WTC11 (cell line): ENCODE results near the gene REEP1. TPM values are rescaled to one million over a fixed set of nuclear protein-coding genes. Genes with fewer than 3 reads are reported as not detected.

ENCODE experiments used
- ATAC-seq: fragments of 200-7000 bp; cut with Tn5 transposase; 2 replicates; pipeline ENCODE4 v1.10.0; 2021; ENCODE audit warnings: mild to moderate bottlenecking, moderate library complexity
- CTCF ChIA-PET: fragments of 300-600 bp; sonication (Branson Sonifier 250); formaldehyde crosslinking; loops from one replicate; lab custom pipeline; 2021; ENCODE audit warnings: antibody characterized with exemption; lab: Charles Lee
- POLR2A ChIA-PET: fragments of 350-600 bp; sonication (Branson Sonifier 250); formaldehyde crosslinking; loops from one replicate; lab custom pipeline; 2021; ENCODE audit warnings: antibody characterized with exemption; lab: Charles Lee
- DNase-seq: peaks from one replicate; pipeline ENCODE4 v3.0.0; 2021; ENCODE audit warnings: low spot score
- H3K27ac Mint-ChIP-seq: 2 replicates; pipeline ENCODE4 v1.8.0; 2021; ENCODE audit warnings: mixed read lengths
- H3K27me3 Mint-ChIP-seq: 2 replicates; pipeline ENCODE4 v1.8.0; 2021; ENCODE audit warnings: low read depth, mild to moderate bottlenecking, moderate library complexity, mixed read lengths
- H3K36me3 Mint-ChIP-seq: 2 replicates; pipeline ENCODE4 v1.8.0; 2021; ENCODE audit warnings: mixed read lengths
- H3K4me1 Mint-ChIP-seq: 2 replicates; pipeline ENCODE4 v1.8.0; 2022; ENCODE audit warnings: mixed read lengths
- H3K4me3 Mint-ChIP-seq: 2 replicates; pipeline ENCODE4 v1.8.0; 2021; ENCODE audit warnings: mild to moderate bottlenecking, moderate library complexity, mixed read lengths
- H3K9me3 Mint-ChIP-seq: 2 replicates; pipeline ENCODE4 v1.8.0; 2021; ENCODE audit warnings: mixed read lengths
- CBFB ChIP-seq: sonication (generic); formaldehyde crosslinking; IDR thresholded peaks from 2 replicates; pipeline ENCODE4 v1.8.1; 2022; ENCODE audit warnings: mild to moderate bottlenecking, low read depth, missing genetic modification reagents
- CREB1 ChIP-seq: sonication (generic); formaldehyde crosslinking; IDR thresholded peaks from 2 replicates; pipeline ENCODE4 v1.8.0; 2023; ENCODE audit warnings: mild to moderate bottlenecking, missing genetic modification reagents
- ELF4 ChIP-seq: sonication (generic); formaldehyde crosslinking; IDR thresholded peaks from 2 replicates; pipeline ENCODE4 v1.8.1; 2022; ENCODE audit warnings: low read depth, mild to moderate bottlenecking, moderate library complexity, missing genetic modification reagents
- FOXJ3 ChIP-seq: sonication (generic); formaldehyde crosslinking; IDR thresholded peaks from 2 replicates; pipeline ENCODE4 v1.9.0; 2021; ENCODE audit warnings: missing genetic modification reagents, mild to moderate bottlenecking, borderline replicate concordance
- GRHL2 ChIP-seq: fragments of 250-450 bp; sonication (Bioruptor Pico); IDR thresholded peaks from 2 replicates; pipeline ENCODE4 v1.8.0; 2022; ENCODE audit warnings: mild to moderate bottlenecking, moderate library complexity; ENCODE audit not compliant: insufficient replicate concordance, severe bottlenecking
- OVOL2 ChIP-seq: fragments of 250-450 bp; sonication (Bioruptor Pico); IDR thresholded peaks from 2 replicates; pipeline ENCODE4 v1.9.0; 2021; ENCODE audit warnings: mild to moderate bottlenecking, borderline replicate concordance
- RORB ChIP-seq: fragments of 250-450 bp; sonication (Bioruptor Pico); IDR thresholded peaks from 2 replicates; pipeline ENCODE4 v1.9.0; 2021; ENCODE audit warnings: mild to moderate bottlenecking
- TP53 ChIP-seq: sonication (generic); formaldehyde crosslinking; IDR thresholded peaks from 2 replicates; pipeline ENCODE4 v1.8.1; 2023; ENCODE audit warnings: mild to moderate bottlenecking, missing genetic modification reagents
- ZNF263 ChIP-seq: sonication (generic); formaldehyde crosslinking; IDR thresholded peaks from 2 replicates; pipeline ENCODE4 v1.8.1; 2022; ENCODE audit warnings: low read depth, mild to moderate bottlenecking, moderate library complexity, missing genetic modification reagents
- ZNF396 ChIP-seq: fragments of 250-450 bp; sonication (Bioruptor Pico); IDR thresholded peaks from 2 replicates; pipeline ENCODE4 v1.8.0; 2021; ENCODE audit warnings: mild to moderate bottlenecking, moderate library complexity, borderline replicate concordance
- ZNF671 ChIP-seq: fragments of 250-450 bp; sonication (Bioruptor Pico); IDR thresholded peaks from 2 replicates; pipeline ENCODE4 v1.8.0; 2021; ENCODE audit warnings: mild to moderate bottlenecking
- total RNA-seq: library from RNA; stranded (reverse); gene quantifications from 3 replicates; pipeline ENCODE4 v1.2.3, GENCODE V29; 2021
- TF ChIP-seq, protein P1 (sequence below): sonication (generic); formaldehyde crosslinking; IDR thresholded peaks from 2 replicates; pipeline ENCODE4 v1.8.1; 2023; ENCODE audit warnings: mild to moderate bottlenecking, missing genetic modification reagents, borderline replicate concordance
- TF ChIP-seq, protein P2 (sequence below): fragments of 250-450 bp; sonication (Bioruptor Pico); IDR thresholded peaks from 2 replicates; pipeline ENCODE4 v1.9.0; 2021; ENCODE audit warnings: mild to moderate bottlenecking, borderline replicate concordance
- TF ChIP-seq, protein P3 (sequence below): sonication (generic); formaldehyde crosslinking; IDR thresholded peaks from 2 replicates; pipeline ENCODE4 v1.8.1; 2022; ENCODE audit warnings: low read depth, mild to moderate bottlenecking, moderate library complexity, missing genetic modification reagents, borderline replicate concordance
- TF ChIP-seq, protein P4 (sequence below): sonication (generic); formaldehyde crosslinking; IDR thresholded peaks from 2 replicates; pipeline ENCODE4 v1.8.1; 2023; ENCODE audit warnings: mild to moderate bottlenecking, missing genetic modification reagents
- TF ChIP-seq, protein P5 (sequence below): fragments of 250-450 bp; sonication (Bioruptor Pico); IDR thresholded peaks from 2 replicates; pipeline ENCODE4 v2.1.2; 2022; ENCODE audit warnings: mild to moderate bottlenecking, moderate library complexity

Gene REEP1
- total RNA-seq, 1 experiment from 2014 or later = 1.9 TPM

DNA sequence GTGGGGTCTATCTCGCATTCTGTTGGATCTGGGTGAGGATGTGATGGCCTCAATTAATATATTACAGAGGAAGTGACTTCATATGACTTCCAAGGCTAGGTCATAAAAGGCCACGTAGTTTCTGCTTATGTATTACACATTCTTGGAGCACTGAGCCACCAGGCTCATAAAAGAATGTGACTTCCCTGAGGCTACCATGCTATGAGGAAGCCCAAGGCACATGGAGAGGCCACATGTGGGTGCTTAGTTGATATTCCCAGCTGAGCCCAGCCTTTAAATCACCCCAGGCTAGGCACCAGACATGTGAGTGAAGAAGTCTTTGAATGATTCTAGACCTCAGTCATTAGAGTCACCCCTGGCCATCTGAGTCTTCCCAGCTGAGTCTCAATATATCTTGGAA, 13.3 kb upstream of the REEP1 start:
- no peaks in the 10 kb centered on the region for H3K36me3 Mint-ChIP-seq
- CTCF ChIA-PET = no interaction called here
- peaks cover 6% of the 10 kb centered on the region; the same call in 1 of the 2 replicates for H3K9me3 Mint-ChIP-seq
- peaks cover 4% of the 10 kb centered on the region; the same call in 1 of the 2 replicates for H3K4me1 Mint-ChIP-seq
- H3K4me3 Mint-ChIP-seq = no peak overlapping the region
- ATAC-seq (no peak), DNase-seq (no peak)
- POLR2A ChIA-PET = no interaction called here
- no peak overlapping the region for H3K27ac Mint-ChIP-seq
- no peak for TF ChIP-seq ELF4 (CRISPR knock-in tag)
- no peak for TF ChIP-seq TP53
- TF ChIP-seq, protein P1, sequence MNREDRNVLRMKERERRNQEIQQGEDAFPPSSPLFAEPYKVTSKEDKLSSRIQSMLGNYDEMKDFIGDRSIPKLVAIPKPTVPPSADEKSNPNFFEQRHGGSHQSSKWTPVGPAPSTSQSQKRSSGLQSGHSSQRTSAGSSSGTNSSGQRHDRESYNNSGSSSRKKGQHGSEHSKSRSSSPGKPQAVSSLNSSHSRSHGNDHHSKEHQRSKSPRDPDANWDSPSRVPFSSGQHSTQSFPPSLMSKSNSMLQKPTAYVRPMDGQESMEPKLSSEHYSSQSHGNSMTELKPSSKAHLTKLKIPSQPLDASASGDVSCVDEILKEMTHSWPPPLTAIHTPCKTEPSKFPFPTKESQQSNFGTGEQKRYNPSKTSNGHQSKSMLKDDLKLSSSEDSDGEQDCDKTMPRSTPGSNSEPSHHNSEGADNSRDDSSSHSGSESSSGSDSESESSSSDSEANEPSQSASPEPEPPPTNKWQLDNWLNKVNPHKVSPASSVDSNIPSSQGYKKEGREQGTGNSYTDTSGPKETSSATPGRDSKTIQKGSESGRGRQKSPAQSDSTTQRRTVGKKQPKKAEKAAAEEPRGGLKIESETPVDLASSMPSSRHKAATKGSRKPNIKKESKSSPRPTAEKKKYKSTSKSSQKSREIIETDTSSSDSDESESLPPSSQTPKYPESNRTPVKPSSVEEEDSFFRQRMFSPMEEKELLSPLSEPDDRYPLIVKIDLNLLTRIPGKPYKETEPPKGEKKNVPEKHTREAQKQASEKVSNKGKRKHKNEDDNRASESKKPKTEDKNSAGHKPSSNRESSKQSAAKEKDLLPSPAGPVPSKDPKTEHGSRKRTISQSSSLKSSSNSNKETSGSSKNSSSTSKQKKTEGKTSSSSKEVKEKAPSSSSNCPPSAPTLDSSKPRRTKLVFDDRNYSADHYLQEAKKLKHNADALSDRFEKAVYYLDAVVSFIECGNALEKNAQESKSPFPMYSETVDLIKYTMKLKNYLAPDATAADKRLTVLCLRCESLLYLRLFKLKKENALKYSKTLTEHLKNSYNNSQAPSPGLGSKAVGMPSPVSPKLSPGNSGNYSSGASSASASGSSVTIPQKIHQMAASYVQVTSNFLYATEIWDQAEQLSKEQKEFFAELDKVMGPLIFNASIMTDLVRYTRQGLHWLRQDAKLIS = no peak
- no peak for TF ChIP-seq ZNF263 (CRISPR knock-in tag)
- TF ChIP-seq, protein P2, sequence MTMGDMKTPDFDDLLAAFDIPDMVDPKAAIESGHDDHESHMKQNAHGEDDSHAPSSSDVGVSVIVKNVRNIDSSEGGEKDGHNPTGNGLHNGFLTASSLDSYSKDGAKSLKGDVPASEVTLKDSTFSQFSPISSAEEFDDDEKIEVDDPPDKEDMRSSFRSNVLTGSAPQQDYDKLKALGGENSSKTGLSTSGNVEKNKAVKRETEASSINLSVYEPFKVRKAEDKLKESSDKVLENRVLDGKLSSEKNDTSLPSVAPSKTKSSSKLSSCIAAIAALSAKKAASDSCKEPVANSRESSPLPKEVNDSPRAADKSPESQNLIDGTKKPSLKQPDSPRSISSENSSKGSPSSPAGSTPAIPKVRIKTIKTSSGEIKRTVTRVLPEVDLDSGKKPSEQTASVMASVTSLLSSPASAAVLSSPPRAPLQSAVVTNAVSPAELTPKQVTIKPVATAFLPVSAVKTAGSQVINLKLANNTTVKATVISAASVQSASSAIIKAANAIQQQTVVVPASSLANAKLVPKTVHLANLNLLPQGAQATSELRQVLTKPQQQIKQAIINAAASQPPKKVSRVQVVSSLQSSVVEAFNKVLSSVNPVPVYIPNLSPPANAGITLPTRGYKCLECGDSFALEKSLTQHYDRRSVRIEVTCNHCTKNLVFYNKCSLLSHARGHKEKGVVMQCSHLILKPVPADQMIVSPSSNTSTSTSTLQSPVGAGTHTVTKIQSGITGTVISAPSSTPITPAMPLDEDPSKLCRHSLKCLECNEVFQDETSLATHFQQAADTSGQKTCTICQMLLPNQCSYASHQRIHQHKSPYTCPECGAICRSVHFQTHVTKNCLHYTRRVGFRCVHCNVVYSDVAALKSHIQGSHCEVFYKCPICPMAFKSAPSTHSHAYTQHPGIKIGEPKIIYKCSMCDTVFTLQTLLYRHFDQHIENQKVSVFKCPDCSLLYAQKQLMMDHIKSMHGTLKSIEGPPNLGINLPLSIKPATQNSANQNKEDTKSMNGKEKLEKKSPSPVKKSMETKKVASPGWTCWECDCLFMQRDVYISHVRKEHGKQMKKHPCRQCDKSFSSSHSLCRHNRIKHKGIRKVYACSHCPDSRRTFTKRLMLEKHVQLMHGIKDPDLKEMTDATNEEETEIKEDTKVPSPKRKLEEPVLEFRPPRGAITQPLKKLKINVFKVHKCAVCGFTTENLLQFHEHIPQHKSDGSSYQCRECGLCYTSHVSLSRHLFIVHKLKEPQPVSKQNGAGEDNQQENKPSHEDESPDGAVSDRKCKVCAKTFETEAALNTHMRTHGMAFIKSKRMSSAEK (CRISPR knock-in tag) = no peak
- no peak for TF ChIP-seq FOXJ3 (CRISPR knock-in tag)
- TF ChIP-seq, protein P3, sequence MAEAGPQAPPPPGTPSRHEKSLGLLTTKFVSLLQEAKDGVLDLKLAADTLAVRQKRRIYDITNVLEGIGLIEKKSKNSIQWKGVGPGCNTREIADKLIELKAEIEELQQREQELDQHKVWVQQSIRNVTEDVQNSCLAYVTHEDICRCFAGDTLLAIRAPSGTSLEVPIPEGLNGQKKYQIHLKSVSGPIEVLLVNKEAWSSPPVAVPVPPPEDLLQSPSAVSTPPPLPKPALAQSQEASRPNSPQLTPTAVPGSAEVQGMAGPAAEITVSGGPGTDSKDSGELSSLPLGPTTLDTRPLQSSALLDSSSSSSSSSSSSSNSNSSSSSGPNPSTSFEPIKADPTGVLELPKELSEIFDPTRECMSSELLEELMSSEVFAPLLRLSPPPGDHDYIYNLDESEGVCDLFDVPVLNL (CRISPR knock-in tag) = no peak
- TF ChIP-seq OVOL2 (CRISPR knock-in tag) = no peak
- TF ChIP-seq CREB1 (CRISPR knock-in tag) = no peak
- no peak for TF ChIP-seq ZNF671 (CRISPR knock-in tag)
- no peak for TF ChIP-seq ZNF396 (CRISPR knock-in tag)
- TF ChIP-seq, protein P4, sequence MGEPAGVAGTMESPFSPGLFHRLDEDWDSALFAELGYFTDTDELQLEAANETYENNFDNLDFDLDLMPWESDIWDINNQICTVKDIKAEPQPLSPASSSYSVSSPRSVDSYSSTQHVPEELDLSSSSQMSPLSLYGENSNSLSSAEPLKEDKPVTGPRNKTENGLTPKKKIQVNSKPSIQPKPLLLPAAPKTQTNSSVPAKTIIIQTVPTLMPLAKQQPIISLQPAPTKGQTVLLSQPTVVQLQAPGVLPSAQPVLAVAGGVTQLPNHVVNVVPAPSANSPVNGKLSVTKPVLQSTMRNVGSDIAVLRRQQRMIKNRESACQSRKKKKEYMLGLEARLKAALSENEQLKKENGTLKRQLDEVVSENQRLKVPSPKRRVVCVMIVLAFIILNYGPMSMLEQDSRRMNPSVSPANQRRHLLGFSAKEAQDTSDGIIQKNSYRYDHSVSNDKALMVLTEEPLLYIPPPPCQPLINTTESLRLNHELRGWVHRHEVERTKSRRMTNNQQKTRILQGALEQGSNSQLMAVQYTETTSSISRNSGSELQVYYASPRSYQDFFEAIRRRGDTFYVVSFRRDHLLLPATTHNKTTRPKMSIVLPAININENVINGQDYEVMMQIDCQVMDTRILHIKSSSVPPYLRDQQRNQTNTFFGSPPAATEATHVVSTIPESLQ (CRISPR knock-in tag) = no peak
- peaks cover 5% of the 10 kb centered on the region; the same call in 1 of the 2 replicates for H3K27me3 Mint-ChIP-seq

DNA sequence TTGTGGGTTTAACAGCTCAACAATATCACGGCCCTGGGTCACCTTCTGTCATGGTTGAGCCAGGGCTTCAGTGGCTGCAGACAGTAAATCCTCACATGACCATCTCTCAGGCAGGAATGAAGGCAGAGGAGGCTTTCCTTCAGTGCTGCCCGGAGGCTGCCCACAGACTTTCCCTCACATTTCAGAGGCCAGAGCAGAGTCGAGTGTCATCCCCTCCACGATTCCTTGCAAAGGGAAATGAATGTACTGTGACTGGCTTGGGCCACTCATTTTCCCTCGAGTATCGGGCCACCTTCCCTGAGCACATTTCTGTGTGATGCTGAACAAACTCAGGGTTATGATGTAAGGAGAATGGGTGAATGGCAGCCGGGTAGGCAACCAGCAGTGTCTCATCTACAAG, 10.0 kb upstream of the REEP1 start:
- ChIA-PET POLR2A (no interaction called here), CTCF (no interaction called here)
- Mint-ChIP-seq H3K4me3 (no peak overlapping the region), H3K27me3 (peaks cover 5% of the 10 kb centered on the region), H3K9me3 (peaks cover 8% of the 10 kb centered on the region; the same call in 1 of the 2 replicates), H3K27ac (no peak overlapping the region), H3K4me1 (no peaks in the 10 kb centered on the region), H3K36me3 (no peaks in the 10 kb centered on the region)
- DNase-seq (no peak), ATAC-seq (no peak)
- TF ChIP-seq, protein P2 (CRISPR knock-in tag) = no peak
- TF ChIP-seq, protein P5, sequence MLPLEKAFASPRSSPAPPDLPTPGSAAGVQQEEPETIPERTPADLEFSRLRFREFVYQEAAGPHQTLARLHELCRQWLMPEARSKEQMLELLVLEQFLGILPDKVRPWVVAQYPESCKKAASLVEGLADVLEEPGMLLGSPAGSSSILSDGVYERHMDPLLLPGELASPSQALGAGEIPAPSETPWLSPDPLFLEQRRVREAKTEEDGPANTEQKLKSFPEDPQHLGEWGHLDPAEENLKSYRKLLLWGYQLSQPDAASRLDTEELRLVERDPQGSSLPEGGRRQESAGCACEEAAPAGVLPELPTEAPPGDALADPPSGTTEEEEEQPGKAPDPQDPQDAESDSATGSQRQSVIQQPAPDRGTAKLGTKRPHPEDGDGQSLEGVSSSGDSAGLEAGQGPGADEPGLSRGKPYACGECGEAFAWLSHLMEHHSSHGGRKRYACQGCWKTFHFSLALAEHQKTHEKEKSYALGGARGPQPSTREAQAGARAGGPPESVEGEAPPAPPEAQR (CRISPR knock-in tag) = no peak
- no peak for TF ChIP-seq RORB
- no peak for TF ChIP-seq CBFB
- TF ChIP-seq GRHL2 (CRISPR knock-in tag) = no peak
